HG02610 (cell line): ENCODE measurements around the gene CHRNA7.
"Not testable (repeated sequence)": the region's sequence is repeated elsewhere in the genome, so short reads cannot be mapped to it uniquely, and the experiment has no call there.

Source experiments
- ATAC-seq: cut with Tn5 transposase; IDR thresholded peaks from one replicate; pipeline ENCODE4 v1.9.1; 2021; ENCODE audit warnings: mild to moderate bottlenecking, moderate library complexity; ENCODE audit not compliant: unreplicated experiment

Gene CHRNA7

DNA sequence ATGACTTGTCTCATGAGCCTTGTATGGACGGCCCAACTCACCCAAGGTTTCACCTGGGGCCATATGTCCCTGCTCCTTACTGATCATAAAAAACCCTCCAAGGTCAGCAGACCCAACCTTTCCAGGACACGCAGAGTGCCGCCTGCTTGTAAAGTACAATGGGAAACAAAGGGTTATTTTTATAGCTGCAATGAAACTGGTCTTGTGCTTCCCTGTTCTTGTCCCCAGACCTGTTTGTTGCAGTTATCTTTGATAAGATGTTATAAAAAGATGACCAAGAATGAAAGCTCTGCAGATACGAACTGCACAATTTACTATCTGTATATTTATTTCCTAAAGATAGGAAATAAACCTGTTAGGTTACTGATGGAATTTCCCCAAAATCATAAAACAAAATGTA is 136.0 kb downstream of the CHRNA7 start:
- not testable (repeated sequence) for ATAC-seq

DNA sequence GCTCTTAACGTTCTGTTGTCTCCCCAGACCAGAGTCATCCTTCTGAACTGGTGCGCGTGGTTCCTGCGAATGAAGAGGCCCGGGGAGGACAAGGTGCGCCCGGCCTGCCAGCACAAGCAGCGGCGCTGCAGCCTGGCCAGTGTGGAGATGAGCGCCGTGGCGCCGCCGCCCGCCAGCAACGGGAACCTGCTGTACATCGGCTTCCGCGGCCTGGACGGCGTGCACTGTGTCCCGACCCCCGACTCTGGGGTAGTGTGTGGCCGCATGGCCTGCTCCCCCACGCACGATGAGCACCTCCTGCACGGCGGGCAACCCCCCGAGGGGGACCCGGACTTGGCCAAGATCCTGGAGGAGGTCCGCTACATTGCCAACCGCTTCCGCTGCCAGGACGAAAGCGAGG is 137.6 kb downstream of the CHRNA7 start:
- ATAC-seq = not testable (repeated sequence)

DNA sequence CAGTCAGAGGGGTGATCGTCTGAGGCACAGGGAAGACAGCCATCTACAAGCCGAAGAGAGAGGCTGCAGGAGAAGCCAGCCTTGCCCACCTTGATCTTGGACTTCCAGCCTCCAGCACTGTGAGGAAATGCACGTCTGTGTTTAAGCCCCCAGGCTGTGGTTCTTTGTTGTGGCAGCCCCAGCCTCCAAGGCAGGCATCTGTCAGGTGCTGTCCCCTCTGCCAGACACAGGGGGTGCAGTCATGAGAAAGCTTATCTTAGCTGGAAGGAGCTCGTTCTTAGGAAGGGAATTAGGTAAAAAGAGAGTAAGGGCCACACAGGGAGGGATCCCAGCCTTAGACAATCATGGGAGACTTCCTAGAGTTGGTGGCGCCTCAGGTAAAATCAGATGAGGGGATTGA is 150.3 kb downstream of the CHRNA7 start:
- not testable (repeated sequence) for ATAC-seq

DNA sequence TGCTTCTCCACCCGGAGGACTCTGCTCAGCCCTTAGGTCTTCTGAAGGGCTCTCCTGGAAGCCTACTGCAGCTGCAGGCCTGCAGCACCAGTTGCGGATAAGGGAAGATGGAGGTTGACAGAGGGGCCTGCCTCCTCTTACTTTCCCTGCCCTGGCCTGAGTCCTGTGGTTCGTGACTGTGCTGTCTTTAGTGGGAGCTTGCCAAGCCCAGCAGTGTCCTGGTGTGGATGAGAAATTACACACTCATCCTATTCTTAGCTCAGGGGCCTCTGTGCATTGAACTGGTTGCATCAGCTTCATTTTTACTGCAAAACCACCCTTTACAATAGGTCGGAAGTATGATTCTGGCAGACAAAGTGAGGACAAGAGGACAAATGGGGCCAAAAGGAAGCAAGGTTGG is 163.5 kb downstream of the CHRNA7 start:
- not testable (repeated sequence) for ATAC-seq

DNA sequence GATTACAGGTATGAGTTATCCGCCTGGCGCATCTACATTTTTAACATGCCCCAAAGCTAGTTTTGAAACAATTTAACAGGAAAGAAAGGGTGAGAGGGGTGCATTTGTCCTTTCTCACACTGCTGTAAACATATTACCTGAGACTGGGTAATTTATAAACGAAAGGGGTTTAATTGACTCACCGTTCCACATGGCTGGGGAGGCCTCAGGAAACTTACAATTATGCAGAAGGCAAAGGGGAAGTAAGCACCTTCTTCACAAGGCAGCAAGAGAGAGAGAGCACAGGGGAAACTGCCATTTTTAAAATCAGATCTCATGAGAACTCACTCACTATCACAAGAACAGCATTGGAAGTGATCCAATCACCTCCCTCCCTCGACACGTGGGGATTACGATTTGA is 165.9 kb downstream of the CHRNA7 start:
- ATAC-seq = not testable (repeated sequence)

DNA sequence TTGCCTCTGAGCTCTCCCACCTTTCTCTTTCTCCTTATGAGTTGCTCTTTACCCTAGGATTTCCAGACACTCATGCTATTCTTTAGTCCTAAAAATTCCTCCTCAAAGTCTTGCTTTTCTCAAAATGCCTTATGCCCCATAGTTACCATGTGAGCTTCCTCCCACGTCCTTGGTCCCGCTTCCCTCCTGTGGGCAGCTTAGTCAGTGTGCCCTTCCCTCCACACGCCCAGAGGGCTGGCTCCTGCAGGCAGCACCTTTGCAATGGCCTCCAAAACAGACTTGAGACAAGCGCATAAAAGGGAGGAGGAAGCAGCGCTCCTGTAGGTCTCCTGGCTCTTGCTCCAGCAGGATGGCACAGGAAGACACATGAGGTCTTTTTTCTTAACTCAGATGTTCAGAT is 168.6 kb downstream of the CHRNA7 start:
- ATAC-seq = not testable (repeated sequence)

DNA sequence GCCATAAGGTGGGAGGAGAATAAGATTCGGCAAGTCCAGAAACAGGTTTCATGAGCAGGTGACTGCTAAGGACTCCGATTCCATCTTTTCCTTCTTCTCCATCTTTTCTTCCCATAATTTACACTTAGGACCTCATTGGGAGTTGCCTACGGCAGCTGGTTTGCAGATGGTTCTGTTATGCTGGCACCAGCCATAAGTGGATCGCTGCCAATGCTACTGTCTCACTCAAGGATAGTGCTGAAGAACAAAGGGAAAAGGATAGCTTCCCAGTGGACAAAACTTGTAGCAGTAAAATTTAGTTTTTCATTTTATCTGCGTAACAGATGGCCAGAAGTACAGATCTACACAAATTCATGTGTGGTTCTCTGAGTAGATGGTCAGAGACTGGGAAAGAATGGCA is 178.8 kb downstream of the CHRNA7 start:
- ATAC-seq = not testable (repeated sequence)

DNA sequence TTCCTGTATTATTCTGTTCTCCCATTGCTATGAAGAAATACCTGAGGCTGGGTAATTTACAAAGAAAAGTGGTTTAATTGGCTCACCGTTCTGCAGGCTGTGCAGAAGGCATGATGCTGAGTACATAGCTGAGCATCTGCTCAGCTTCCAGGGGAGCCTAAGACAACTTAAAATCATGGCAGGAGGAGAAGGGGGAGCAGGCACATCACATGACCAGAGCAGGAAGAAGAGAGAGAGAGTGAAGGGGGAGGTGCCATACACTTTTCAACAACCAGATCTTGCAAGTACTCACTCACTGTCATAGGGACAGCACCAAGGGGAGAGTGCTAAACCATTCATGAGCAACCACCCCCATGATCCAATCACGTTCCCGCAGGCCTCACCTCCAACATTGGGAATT is 188.4 kb downstream of the CHRNA7 start:
- ATAC-seq = no peak
